T-helper 17 cell (primary cell): ENCODE results near the gene TMED1. TPM values are rescaled to one million over a fixed set of nuclear protein-coding genes. Genes with fewer than 3 reads are reported as not detected.
A peak's percentile ranks its signal among the peaks of the same experiment; 100 is the strongest.

Experiments used
- ATAC-seq: fragments of 150-1000 bp; cut with Tn5 transposase; 2 replicates; pipeline ENCODE4 v1.10.0; 2021; ENCODE audit warnings: mild to moderate bottlenecking, moderate library complexity
- DNase-seq, 3 donors: peaks; one replicate each; pipeline versions ENCODE4 v3.0.0 to v3.0.0-alpha.2; 2020 to 2021
- H3K9me3 ChIP-seq: one replicate; pipeline ENCODE4 v1.7.0; 2013; ENCODE audit warnings: low read length, mild to moderate bottlenecking; ENCODE audit not compliant: control insufficient read depth, poor library complexity, severe bottlenecking
- H3K27ac Mint-ChIP-seq: one replicate; pipeline ENCODE4 v1.8.0; 2022; ENCODE audit warnings: mild to moderate bottlenecking, moderate library complexity, mixed read lengths
- H3K27me3 Mint-ChIP-seq: one replicate; pipeline ENCODE4 v1.8.0; 2022; ENCODE audit warnings: mixed read lengths
- H3K36me3 Mint-ChIP-seq: one replicate; pipeline ENCODE4 v1.8.0; 2022; ENCODE audit warnings: low read depth, mixed read lengths
- H3K4me1 Mint-ChIP-seq: one replicate; pipeline ENCODE4 v1.8.0; 2022; ENCODE audit warnings: mild to moderate bottlenecking, mixed read lengths
- H3K4me3 Mint-ChIP-seq: one replicate; pipeline ENCODE4 v1.8.0; 2022; ENCODE audit warnings: mild to moderate bottlenecking, moderate library complexity, mixed read lengths
- total RNA-seq, 4 donors: library from RNA in 2 of 4; stranded (reverse) in 2 of 4; gene quantifications; one replicate each; pipeline ENCODE4 v1.2.3 and lab custom pipeline; 2022 to 2026

Gene TMED1
- total RNA-seq, 2 donors from 2014 or later, result 8.7 to 10.5 TPM

DNA sequence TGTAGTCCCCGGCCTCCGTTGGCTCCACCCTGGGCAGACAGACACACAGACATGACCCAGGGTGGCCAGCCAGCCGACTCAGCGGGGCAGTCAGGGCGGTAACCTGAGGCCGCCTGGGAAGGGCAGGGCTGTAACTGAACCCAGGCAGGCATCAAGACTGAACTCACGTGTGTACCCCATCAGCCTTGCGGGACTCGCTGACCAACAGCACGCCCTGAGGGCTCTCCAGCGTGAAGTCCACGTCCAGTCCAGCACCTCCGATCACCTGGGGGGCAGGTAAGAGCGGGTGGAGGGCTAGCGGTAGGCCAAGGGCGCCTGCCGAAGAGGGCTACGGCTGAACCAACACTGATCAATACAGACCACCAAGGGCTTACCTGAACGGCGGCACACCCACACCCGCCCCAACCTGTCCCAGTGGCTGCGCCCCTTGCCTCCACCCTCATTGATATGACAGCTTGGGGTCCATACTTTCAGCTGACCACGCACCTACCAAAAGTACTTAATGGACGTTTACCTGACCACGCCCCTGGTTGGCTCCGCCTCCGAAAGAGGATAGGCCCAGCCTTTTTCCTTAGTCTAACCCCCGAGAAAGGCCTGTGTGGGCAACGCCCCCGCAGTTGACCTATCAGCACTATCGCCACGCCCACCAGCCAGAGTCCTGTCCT is 791 bp downstream of the TMED1 start:
- Mint-ChIP-seq H3K4me3 (peak overlapping the region; percentile 95), H3K4me1 (peaks cover 8% of the 10 kb centered on the region), H3K36me3 (no peaks in the 10 kb centered on the region), H3K27me3 (no peaks in the 10 kb centered on the region), H3K27ac (peak overlapping the region; percentile 96)
- no peaks in the 10 kb centered on the region for H3K9me3 ChIP-seq
- ATAC-seq, result no peak
- no peak for DNase-seq

DNA sequence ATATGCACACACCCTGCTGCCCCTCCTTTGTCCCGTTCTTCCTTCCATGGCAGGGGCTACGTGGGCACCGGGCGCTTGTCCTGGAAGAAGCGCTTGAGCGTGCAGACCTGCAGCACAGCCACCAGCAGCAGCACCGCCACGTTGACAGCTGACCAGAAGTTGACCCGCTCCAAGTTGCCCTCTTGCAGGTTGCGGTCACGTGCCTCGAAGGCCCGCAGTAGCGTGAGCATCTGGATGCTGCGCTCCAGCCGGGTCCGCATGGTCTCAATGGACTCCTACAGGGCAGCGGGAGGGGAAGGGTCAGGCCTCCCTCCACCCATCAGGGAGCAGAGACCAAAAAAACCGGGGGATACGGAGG is 3.1 kb downstream of the TMED1 start:
- Mint-ChIP-seq H3K27ac (peak overlapping the region; percentile 29), H3K4me1 (peaks cover 10% of the 10 kb centered on the region), H3K27me3 (no peaks in the 10 kb centered on the region), H3K36me3 (no peaks in the 10 kb centered on the region), H3K4me3 (no peak overlapping the region)
- ATAC-seq (no peak), DNase-seq (no peak)
- H3K9me3 ChIP-seq, result no peaks in the 10 kb centered on the region

DNA sequence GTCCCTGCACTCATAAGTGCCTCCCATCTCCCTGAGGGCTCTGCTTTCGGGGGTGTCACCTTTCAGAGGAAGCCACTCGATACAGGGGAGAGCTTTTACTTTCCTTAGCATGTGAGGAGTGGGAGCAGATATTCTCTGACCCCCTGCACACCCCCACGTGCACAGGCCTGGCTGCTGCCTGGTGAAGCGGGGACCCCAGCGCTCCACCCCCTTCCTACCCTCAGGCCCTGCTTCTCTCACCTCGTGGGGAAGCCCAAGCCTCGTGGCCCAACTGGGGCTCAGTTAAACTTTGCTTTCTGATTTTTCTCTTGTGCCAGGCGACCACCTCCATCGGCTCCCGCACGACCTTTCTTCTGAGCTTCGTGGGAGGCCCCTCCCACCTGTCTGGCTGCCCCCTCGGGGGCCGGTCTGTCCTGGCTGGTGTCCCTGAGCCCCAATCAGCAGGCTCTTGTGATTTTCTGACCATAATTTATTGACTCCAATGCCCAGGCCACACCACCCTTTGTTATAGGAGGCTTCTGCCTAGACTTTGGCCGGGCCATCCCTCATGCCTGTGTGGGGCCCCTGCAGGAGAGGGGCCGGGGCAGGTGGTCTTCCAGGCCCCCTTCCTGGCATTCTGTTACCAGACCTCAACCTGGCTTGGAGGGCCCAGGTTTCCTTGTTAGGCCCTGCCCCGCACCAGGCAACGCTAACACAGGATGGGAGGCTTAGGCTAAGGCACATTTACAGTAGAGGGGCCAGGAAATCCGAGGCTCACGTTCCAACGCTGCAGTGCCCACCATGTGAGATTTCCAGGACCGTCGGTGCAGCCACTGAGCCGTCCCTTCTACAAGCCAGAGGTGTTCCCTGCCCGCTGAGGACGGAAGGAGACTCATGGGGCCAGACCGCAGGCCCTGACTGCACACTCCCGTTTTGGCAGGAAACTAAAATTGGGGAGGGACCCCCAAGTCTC is 3.7 kb downstream of the TMED1 start:
- Mint-ChIP-seq H3K36me3 (no peaks in the 10 kb centered on the region), H3K4me3 (peak overlapping the region; percentile 55), H3K27me3 (no peaks in the 10 kb centered on the region), H3K4me1 (peaks cover 10% of the 10 kb centered on the region), H3K27ac (peak overlapping the region; percentile 29)
- ATAC-seq, result no peak
- no peak for DNase-seq
- H3K9me3 ChIP-seq, result no peaks in the 10 kb centered on the region

DNA sequence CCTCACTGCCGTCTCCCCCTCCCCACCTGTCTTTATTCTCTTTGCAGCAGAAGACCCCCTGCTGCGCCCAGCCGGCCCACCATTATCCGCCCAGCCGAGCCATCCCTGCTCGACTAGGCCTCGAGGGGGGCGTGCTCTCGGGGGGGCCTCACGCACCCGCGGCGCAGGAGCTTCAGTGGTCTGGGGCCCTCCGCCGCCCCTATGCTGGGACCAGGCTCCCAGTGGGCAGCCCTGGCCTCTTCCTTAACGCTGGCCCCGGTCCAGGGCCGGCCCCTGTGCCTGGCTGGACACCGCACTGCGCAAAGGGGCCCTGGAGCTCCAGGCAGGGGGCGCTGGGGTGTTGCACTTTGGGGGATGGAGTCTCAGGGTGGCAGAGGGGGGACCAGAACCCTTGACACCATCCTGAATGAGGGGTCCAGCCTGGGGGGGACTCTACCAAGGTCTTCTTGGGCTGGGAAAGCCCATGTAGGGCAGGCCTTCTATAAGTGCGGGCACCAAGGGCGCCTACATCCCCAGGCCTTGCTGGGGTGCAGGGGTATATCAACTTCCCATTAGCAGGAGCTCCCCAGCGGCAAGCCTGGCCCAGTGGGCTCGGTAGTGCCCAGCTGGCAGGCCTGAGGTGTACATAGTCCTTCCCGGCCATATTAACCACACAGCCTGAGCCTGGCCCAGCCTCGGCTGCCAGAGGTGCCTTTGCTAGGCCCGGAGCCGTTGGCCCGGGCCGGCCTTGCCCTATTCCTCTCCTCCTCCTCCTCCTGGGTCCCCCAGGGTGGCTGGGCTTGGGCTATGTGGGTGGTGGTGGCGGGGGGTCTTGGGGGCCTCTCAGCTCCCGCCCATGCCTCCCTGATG is 4.9 kb downstream of the TMED1 start:
- ATAC-seq, result no peak

DNA sequence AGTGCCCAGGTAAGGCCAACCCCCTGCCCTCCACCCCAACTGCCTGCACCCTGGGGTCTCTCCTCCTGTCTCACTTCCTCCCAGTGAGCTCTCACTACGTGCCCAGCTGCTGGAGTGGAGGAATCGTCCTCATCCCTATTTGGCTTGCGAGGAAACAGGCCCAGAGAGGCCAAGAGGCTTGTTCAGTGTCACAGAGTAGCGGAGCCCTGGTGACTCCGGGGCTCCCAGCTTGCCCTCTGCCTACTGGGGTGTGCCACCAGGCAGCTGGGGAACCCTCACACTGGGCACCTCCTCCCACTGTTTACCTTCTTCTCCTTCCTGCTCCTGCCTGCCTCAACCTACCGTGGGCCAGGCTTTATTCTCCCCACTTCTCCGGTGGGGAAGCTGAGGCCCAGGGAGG is 5.6 kb downstream of the TMED1 start:
- Mint-ChIP-seq H3K36me3 (no peaks in the 10 kb centered on the region), H3K27ac (peak overlapping the region; percentile 53), H3K4me1 (peaks cover 3% of the 10 kb centered on the region), H3K4me3 (no peak overlapping the region), H3K27me3 (no peaks in the 10 kb centered on the region)
- no peak for ATAC-seq
- no peak for DNase-seq
- no peaks in the 10 kb centered on the region for H3K9me3 ChIP-seq

More for the DNA sequence above, 4.9 kb downstream of the TMED1 start:
- Mint-ChIP-seq H3K36me3 (no peaks in the 10 kb centered on the region), H3K4me1 (peaks cover 6% of the 10 kb centered on the region), H3K27me3 (no peaks in the 10 kb centered on the region), H3K27ac (no peak overlapping the region), H3K4me3 (no peak overlapping the region)
- no peak for DNase-seq
- H3K9me3 ChIP-seq, result no peaks in the 10 kb centered on the region

GRCh38 chr19:10829967-10830366 is 6.0 kb downstream of the TMED1 start:
- Mint-ChIP-seq H3K36me3 (no peaks in the 10 kb centered on the region), H3K4me3 (no peak overlapping the region), H3K4me1 (peaks cover 2% of the 10 kb centered on the region), H3K27ac (peak overlapping the region; percentile 53), H3K27me3 (no peaks in the 10 kb centered on the region)
- no peaks in the 10 kb centered on the region for H3K9me3 ChIP-seq
- no peak for DNase-seq
- no peak for ATAC-seq

DNA sequence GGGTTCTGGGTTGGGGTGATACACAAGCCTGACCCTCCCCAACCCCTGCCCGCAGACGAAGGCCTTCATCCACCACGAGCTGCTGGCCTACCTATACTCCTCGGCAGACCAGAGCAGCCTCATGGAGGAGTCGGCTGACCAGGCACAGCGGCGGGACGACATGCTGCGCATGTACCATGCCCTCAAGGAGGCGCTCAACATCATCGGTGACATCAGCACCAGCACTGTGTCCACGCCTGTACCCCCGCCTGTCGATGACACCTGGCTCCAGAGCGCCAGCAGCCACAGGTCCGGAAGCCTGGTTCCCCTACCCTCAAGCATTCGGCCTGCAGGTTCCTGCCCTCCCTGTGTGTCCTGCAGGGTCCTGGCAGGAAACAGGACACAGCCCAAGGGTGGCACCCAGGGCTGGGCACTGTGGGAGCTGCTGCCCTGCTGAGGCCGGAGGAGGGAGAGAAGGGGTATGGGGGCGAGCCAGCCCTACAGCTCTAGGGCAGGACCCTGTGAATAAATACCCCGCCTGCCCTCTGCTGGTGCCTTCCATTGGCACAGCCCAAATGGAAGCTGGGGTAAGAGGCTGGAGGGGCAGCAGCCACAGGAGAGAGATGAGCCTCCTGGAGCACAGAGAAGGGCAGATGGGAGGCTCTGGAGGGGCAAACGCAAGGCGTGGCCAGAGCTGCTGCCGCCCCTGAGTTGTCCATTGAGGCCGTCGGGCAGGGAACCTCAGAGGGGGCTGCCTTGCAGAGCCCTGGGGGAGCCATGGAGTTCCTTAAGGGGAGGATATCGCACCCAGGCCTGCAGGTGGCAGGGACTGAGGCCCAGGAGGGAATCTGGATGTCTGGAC is 6.8 kb downstream of the TMED1 start:
- no peaks in the 10 kb centered on the region for H3K9me3 ChIP-seq
- Mint-ChIP-seq H3K4me3 (peak overlapping the region; percentile 5), H3K36me3 (no peaks in the 10 kb centered on the region), H3K27ac (no peak overlapping the region), H3K4me1 (peaks cover 2% of the 10 kb centered on the region), H3K27me3 (no peaks in the 10 kb centered on the region)
- ATAC-seq (no peak), DNase-seq (no peak)

GRCh38 chr19:10826846-10827245 is 9.2 kb downstream of the TMED1 start:
- Mint-ChIP-seq H3K4me1 (peaks cover 2% of the 10 kb centered on the region), H3K36me3 (no peaks in the 10 kb centered on the region), H3K4me3 (no peak overlapping the region), H3K27me3 (no peaks in the 10 kb centered on the region), H3K27ac (no peak overlapping the region)
- ATAC-seq (no peak), DNase-seq (no peak)
- no peaks in the 10 kb centered on the region for H3K9me3 ChIP-seq

DNA sequence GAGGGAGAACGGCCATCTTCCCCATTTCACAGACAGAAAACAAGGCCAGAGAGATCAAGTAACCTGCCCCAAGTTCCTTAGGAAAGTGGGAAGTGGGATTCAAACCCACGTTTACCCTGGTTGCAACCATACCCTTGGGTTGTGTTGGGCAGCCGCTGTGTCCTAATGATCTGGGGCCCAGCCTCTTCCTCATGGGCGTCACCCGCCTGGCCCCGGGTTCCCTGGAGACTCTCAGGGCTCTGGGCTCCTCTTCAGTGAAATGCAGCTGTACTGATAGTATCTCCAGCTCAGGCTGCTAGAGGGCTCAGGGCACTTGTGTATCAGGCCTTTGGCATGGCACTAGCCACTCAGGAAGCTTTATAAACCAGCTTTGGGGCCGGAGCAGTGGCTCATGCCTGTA is 9.8 kb downstream of the TMED1 start:
- Mint-ChIP-seq H3K4me1 (peaks cover 2% of the 10 kb centered on the region), H3K36me3 (no peaks in the 10 kb centered on the region), H3K4me3 (no peak overlapping the region), H3K27ac (peak overlapping the region; percentile 67), H3K27me3 (no peaks in the 10 kb centered on the region)
- DNase-seq, result no peak
- ATAC-seq, result no peak
- H3K9me3 ChIP-seq, result no peaks in the 10 kb centered on the region

DNA sequence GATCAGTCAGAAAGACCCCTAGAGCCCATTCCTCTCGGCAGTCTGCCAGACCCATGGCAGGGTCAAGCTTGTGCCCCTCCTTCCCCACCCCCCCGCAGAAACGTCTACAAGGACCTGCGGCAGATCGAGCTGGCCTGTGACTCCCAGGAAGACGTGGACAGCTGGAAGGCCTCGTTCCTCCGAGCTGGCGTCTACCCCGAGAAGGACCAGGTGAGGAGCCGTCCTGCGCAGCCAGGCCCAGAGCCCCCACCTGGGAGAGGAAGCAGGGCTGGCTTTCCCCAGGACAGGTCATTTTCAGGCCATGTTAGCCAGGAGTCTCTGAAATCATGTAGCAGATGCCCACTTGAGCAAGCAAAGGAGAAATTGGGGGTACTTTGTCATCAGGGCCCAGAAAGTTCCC is 12.3 kb downstream of the TMED1 start:
- Mint-ChIP-seq H3K27ac (no peak overlapping the region), H3K27me3 (no peaks in the 10 kb centered on the region)

DNA sequence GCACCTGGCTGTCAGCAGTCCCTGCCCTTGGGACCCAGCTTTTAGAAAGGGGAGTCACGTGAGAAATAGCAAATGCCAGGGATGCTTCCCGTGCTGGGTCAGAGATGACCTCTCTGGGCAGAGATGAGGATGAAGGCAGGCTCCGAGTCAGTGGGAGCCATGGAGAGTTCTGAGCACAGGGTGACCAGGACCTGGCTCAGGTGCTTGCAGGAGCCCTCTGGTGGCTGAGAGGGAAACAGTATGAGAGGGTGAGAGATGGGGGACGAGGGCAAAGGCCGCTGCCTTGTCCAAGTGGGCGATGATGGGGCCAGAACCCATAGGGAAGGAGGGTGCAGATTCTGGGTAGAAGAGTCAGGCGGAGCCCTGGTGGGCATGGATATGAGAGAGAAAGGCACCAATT is 15.8 kb downstream of the TMED1 start:
- H3K4me3 Mint-ChIP-seq, result no peak overlapping the region
- DNase-seq, result no peak
- H3K4me1 Mint-ChIP-seq, result peaks cover 5% of the 10 kb centered on the region
- H3K27ac Mint-ChIP-seq, result peak overlapping the region; percentile 92
- no peaks in the 10 kb centered on the region for H3K27me3 Mint-ChIP-seq
- peaks cover 5% of the 10 kb centered on the region for H3K36me3 Mint-ChIP-seq
- H3K9me3 ChIP-seq, result no peaks in the 10 kb centered on the region
- ATAC-seq, result no peak

More for the DNA sequence above, 12.3 kb downstream of the TMED1 start:
- no peaks in the 10 kb centered on the region for H3K9me3 ChIP-seq
- DNase-seq (no peak), ATAC-seq (no peak)
- Mint-ChIP-seq H3K4me1 (peaks cover 7% of the 10 kb centered on the region), H3K4me3 (no peak overlapping the region), H3K36me3 (peaks cover 5% of the 10 kb centered on the region)
